Measurements from ENCODE around the gene EFNB3. TPM values are rescaled to one million over a fixed set of nuclear protein-coding genes. Genes with fewer than 3 reads are reported as not detected.

Gene EFNB3
- total RNA-seq, 1 experiment from 2014 or later = 0.07 TPM

- no peak for TF ChIP-seq CEBPB (IDR thresholded peaks at IDR 0.05; ENCODE audit: low read depth)
- TF ChIP-seq ZFX (IDR thresholded peaks at IDR 0.05) = no peak
- no peak for TF ChIP-seq EGR1 (IDR thresholded peaks at IDR 0.05; ENCODE audit: low read depth)
- no peak for TF ChIP-seq CBX3 (IDR thresholded peaks at IDR 0.05; ENCODE audit: low read depth)
Measured at GRCh38 chr17:7685533-7686221, 19.3 kb upstream of the EFNB3 start (continued).

GRCh38 chr17:7686222-7687071 lies 18.6 kb upstream of the EFNB3 start:
- peak overlapping the region; percentile 89 for H3K27ac ChIP-seq (ENCODE audit: low read depth, low read length)
- no peak for TF ChIP-seq YY1 (IDR thresholded peaks at IDR 0.05; ENCODE audit: extremely low read depth, insufficient replicate concordance, low read depth, low read length)
- TF ChIP-seq JUND (IDR thresholded peaks at IDR 0.05) = peak; percentile 84
- TF ChIP-seq RAD21 (IDR thresholded peaks at IDR 0.05; ENCODE audit: low read depth) = no peak
- TF ChIP-seq POLR2AphosphoS5 (IDR thresholded peaks at IDR 0.05; ENCODE audit: low read depth, low read length) = peak; percentile 89
- TF ChIP-seq, protein P1, sequence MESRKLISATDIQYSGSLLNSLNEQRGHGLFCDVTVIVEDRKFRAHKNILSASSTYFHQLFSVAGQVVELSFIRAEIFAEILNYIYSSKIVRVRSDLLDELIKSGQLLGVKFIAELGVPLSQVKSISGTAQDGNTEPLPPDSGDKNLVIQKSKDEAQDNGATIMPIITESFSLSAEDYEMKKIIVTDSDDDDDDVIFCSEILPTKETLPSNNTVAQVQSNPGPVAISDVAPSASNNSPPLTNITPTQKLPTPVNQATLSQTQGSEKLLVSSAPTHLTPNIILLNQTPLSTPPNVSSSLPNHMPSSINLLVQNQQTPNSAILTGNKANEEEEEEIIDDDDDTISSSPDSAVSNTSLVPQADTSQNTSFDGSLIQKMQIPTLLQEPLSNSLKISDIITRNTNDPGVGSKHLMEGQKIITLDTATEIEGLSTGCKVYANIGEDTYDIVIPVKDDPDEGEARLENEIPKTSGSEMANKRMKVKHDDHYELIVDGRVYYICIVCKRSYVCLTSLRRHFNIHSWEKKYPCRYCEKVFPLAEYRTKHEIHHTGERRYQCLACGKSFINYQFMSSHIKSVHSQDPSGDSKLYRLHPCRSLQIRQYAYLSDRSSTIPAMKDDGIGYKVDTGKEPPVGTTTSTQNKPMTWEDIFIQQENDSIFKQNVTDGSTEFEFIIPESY (IDR thresholded peaks at IDR 0.05; ENCODE audit: extremely low read depth, insufficient replicate concordance, low read length) = no peak
- peak; percentile 42 for TF ChIP-seq TCF7L2 (IDR thresholded peaks at IDR 0.05; ENCODE audit: borderline replicate concordance, extremely low read depth, insufficient read depth, insufficient read length)
- TF ChIP-seq POLR2A (IDR thresholded peaks at IDR 0.05; ENCODE audit: borderline replicate concordance, extremely low read depth, insufficient read depth, insufficient read length) = peak; percentile 60
- 0 out of 2 replicates have a peak, but pooled peaks have one; percentile 28 for TF ChIP-seq ZFX (IDR thresholded peaks at IDR 0.05)
- TF ChIP-seq EZH2phosphoT487 (IDR thresholded peaks at IDR 0.05; ENCODE audit: borderline replicate concordance) = no peak
- no peak for TF ChIP-seq CTCF (IDR thresholded peaks at IDR 0.05 in 2 of 3, conservative IDR thresholded peaks at IDR 0.05 in 1 of 3; ENCODE audit: borderline replicate concordance in 1 of 3, insufficient read depth in 1 of 3, low read depth in 2 of 3, low read length in 2 of 3)
- TF ChIP-seq FOSL1 (IDR thresholded peaks at IDR 0.05; ENCODE audit: low read depth) = no peak; the same call in 1 of the 2 replicates
- TF ChIP-seq SIN3A (IDR thresholded peaks at IDR 0.05; ENCODE audit: low read depth) = peak; percentile 16; the same call in 1 of the 2 replicates
- TF ChIP-seq, protein P2, sequence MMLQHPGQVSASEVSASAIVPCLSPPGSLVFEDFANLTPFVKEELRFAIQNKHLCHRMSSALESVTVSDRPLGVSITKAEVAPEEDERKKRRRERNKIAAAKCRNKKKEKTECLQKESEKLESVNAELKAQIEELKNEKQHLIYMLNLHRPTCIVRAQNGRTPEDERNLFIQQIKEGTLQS (IDR thresholded peaks at IDR 0.05) = no peak
- no peak for TF ChIP-seq EZH2 (IDR thresholded peaks at IDR 0.05)
- TF ChIP-seq EGR1 (IDR thresholded peaks at IDR 0.05; ENCODE audit: low read depth) = no peak
- TF ChIP-seq SRF (IDR thresholded peaks at IDR 0.05; ENCODE audit: low read depth) = no peak

More at GRCh38 chr17:7686222-7687071, 18.6 kb upstream of the EFNB3 start:
- peak overlapping the region; percentile 88 for H3K4me2 ChIP-seq (ENCODE audit: low read length)
- TSS peak; percentile 82 for BruUV-seq (replicated peaks)
- CTCF ChIA-PET = interaction anchor here (1.1 to 3.6 kb wide), 10 partner anchors 7 to 641 kb away, joined by 3 to 54 read pairs (median 7); partner anchors contain the start of genes DNAH2, FXR2, MPDU1 and SAT2
- H3K9me3 ChIP-seq (ENCODE audit: control insufficient read depth in 1 of 2, insufficient read depth in 1 of 2, low read depth in 1 of 2, low read length in 2 of 2) = no peaks in the 10 kb centered on the region
- H3K9ac ChIP-seq (ENCODE audit: low read length) = peak overlapping the region; percentile 98
- peak; percentile 31 for ATAC-seq
- intact Hi-C loops (cut with micrococcal nuclease) = loop anchor here (1.0 to 5.0 kb wide), 7 partner anchors 54 to 639 kb away; partner anchors contain the start of gene FXR2
- no peaks in the 10 kb centered on the region for H3K9me2 ChIP-seq (ENCODE audit: insufficient read depth)
- H2AFZ ChIP-seq (ENCODE audit: low read depth, low read length, poor library complexity, severe bottlenecking) = no peak overlapping the region
- POLR2A ChIA-PET = interaction anchor here (0.6 to 3.4 kb wide), 29 partner anchors 17 to 487 kb away, joined by 3 to 37 read pairs (median 4); partner anchors contain the start of genes CD68, EFNB3, FXR2 and MPDU1
- H4K20me1 ChIP-seq (ENCODE audit: insufficient read depth) = no peaks in the 10 kb centered on the region
- no peaks in the 10 kb centered on the region for H3K27me3 ChIP-seq (ENCODE audit: insufficient read depth, low read length)
- H3K4me1 ChIP-seq (ENCODE audit: control insufficient read depth in 1 of 2, insufficient read depth in 2 of 2, low read length in 2 of 2) = peaks cover 26 to 33% of the 10 kb centered on the region in 2 experiments
- peak overlapping the region; percentile 86 to 100 for H3K4me3 ChIP-seq (replicated peaks in 1 of 2; ENCODE audit: low read depth in 1 of 2, low read length in 2 of 2)
- DNase-seq (ENCODE audit: low read depth, low spot score) = peak; percentile 89
- peaks cover 63% of the 10 kb centered on the region for H3K79me2 ChIP-seq (ENCODE audit: insufficient read depth, low read length)
- H3K36me3 ChIP-seq (ENCODE audit: control insufficient read depth in 1 of 2, insufficient read depth in 2 of 2, low read length in 2 of 2) = no peaks in the 10 kb centered on the region
- RAD21 ChIA-PET (ENCODE audit: low non-redundant PET in 1 of 2, low total read pairs in 2 of 2, uncharacterized antibody in 2 of 2, unreplicated experiment in 2 of 2) = interaction anchor here (0.7 to 1.6 kb wide), 5 partner anchors 11 to 103 kb away, joined by 3 to 6 read pairs (median 3); partner anchors contain the start of gene MPDU1 (in 2 of the 2)

Data from HCT116 (cell line).